ENCODE data around the gene POC1A.

GRCh38 chr3:52090131-52090932 is 63.9 kb downstream of the POC1A start:
- TF ChIP-seq CTCF (optimal IDR thresholded peaks at IDR 0.05 in 1 of 3, IDR thresholded peaks at IDR 0.05 in 1 of 3, conservative IDR thresholded peaks at IDR 0.05 in 1 of 3; ENCODE audit: extremely low read depth in 1 of 3, insufficient read depth in 2 of 3, low read length in 3 of 3) (no peak), EZH2 (IDR thresholded peaks at IDR 0.05; ENCODE audit: low read length) (no peak)

Measured in keratinocyte (primary cell).